NCI-H2196 treated with DMSO at 0.1 percent for 48 hours (cell line): ENCODE measurements around the gene APP.
"Not testable (repeated sequence)": the region's sequence is repeated elsewhere in the genome, so short reads cannot be mapped to it uniquely, and the experiment has no call there.

Experiments
- DNase-seq: peaks from one replicate; lab custom pipeline; 2025; ENCODE audit not compliant: unreplicated experiment; lab: John Stamatoyannopoulos, UW

The APP gene

DNA sequence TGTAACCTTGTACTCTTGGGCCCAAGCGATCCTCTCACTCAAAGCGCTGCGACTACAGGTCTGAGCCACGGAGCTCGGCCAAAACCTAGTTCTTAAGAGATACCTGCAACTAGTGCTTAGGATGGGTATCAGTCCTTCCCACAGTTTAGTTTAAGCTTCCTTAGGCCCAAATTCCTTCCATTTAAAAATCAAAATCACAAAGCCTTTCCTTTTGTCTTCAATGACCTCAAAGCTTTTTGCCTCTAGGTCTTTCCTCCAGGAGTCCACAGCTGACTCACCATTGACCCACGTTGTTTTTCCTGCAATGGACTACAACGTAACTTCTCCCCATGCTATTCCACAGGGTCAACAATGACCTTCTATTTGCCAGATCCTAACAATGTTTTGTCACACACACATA lies 64.0 kb downstream of the APP start:
- DNase-seq = no peak

DNA sequence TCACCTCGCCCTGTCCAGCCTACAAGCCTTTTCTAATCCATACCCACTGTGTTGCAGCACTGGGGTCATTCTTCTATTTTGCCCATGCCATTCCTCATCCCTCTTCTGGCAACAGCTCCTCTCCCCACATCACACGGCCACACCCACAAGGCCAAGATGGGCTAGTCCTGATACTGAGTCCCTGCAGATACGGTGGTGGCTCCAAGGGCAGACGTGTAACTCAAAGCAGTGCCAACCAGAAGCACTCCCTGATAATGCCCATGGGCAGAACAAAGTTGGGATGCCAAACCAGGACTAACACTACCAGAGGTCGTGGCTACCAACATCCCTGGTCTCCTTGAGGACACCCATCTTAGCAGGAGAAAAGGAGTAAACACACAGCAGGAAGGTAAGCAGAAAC lies 64.8 kb downstream of the APP start:
- no peak for DNase-seq

DNA sequence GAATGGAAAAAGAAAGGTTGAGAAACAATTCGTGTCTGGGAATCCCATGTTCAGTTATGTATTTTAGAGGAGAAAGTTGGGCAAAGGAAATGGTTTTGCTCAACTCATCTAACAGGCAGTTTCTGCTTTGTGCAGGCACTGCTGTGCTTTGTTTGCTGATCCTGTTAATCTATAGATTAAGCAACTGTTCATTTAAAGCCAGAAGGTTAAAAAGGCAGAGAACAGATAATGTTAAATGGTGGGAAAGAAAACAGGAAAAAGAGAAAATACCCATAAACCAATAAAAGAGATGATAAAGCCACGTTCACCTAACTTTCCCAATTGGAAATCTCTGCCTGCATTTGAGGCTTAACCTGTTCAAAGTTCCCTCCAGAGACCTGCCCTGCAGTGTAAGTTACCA lies 70.0 kb downstream of the APP start:
- DNase-seq = no peak

DNA sequence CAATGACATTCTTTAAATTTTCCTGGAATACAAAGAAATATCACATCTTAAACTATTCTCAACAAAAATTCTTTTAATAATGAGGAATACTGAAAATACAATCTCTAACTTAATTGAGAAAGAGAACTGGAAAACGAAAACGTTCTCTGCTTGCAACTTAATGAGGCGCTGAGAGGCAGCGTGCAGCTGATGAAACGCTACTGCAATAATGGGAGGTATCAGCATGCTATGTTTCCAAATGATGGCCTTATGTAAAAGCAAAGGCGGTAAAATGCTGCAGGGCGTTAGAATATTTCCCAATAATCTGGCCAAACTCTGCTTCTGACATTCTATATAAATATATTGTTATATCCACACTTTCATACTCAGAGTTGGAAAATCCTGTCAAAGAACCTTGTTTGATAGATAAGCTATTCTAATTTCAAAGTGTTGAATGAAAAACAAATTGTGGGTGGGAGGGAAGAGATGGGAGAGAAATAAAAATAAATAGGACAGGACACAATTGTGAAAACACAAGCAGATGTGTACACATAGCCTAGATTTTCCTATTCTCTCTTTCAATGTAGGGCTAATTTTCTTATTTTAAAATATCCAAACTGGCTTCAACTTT lies 70.9 kb downstream of the APP start:
- DNase-seq = no peak

DNA sequence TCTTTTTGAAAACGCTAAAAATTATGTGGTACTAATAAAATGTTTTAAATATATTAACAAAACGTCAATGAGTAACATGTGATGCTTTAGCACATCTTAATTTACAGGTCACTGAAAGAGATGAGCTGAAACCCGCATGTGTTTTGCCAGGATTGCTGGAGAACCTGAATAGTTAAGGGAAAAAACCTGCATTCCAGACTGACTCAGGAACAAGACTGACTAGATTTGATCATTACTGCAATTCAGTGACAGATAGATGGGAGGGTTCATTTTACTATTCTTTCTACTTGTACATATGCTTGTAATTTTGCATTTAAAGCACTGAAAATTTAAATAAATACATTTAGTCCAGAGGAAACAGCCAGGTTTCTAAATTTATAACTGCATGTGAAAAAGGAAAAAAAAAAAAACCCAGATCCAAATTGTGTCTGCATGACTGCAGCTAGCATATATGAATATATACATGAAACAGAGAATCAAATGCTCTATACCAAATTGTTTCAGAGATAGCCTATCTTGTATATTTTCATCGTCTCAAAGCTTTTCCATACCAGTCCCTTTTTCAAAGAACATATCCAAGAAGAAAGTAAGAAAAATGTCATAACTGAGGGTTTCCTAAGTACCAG lies 71.7 kb downstream of the APP start:
- DNase-seq = no peak

DNA sequence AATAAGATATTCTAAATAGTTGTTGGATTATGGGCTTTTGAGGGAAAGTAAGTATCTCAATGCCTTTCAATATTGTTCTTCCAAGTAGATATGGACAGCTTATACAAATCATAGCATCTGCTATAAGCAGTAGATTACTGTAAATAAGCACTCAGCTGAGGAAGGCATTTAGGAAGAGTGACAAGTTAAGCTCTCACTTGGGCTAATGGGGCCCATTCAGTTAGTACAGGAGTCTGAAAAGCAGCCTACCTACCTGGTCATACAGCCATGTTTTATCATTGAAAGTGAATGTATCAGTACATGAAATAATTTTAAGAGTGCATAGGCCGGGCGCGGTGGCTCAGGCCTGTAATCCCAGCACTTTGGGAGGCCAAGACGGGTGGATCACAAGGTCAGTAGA lies 73.1 kb downstream of the APP start:
- DNase-seq = no peak

DNA sequence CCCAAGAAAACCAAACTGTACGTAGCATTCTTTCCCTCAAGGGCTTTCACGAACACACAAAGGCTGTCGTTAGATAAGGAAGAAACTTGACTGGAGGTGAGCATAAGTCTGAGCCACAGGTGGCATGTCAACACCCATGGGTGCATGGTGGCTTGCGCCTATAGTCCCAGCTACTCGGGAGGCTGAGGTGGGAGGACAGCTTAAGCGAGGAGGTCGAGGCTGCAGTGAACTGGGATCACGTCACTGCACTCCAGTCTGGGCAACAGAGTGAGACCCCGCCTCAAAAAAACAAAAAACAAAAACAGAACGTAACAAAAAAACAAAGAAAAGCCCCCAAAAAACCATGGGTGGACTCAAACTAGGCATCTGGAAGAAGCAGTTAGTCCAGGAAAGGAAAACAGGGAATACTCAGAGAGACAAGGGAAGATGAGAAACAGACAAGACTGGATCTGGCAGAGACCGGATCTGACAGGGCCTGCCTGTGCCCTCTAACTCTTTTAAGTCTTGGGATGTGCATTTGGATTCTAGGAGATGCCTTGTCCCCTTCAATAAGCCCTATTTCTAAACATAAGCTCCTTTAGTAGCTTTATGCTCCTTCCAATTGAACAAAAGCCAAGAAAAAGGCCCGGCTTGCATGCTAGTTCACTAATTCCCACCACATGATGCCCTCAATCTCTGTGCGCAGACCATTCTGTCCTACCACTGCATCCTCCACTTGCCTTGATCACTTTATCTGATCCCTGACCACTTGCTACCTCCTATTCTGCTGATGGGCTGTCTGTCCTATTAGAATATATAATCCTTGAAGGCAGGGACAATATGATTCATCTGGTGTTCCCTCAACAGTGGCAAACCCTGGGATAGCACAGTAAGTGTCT lies 73.8 kb downstream of the APP start:
- no peak for DNase-seq

DNA sequence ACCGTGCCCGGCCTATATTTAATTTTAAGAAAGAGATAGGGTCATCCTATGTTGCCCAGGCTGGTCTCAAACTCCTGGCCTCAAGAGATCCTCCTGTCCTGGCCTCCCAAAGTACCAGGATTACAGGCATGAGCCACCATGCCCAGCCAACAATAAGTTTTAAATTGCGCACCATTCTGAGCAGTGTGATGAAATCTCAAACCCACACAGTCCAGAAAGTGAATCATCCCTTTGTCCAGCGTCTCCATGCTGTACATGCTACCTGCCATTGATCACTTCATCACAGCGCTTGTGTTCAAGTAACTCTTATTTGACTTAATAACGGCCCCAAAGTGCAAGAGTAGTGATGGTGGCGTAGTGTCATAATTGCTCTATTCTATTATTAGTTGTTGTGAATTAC lies 75.4 kb downstream of the APP start:
- no peak for DNase-seq

DNA sequence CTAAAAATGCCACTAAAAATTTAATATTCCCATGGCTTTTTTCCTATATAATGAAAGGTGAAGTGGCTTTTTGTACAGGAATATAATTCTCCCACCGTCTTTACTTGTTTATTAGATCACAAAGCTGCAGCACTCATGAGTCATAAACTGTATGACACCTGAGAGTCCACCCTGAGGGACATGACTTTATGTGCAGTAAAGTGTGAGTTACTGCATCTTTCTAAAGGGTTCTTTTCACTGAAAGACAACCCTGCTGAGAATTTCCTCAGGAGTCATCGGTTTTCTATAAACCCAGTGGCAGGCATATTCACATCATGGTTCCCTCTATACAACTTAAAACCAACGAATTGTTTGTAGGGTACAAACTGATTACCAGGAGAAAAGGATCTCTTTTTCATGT lies 77.4 kb downstream of the APP start:
- no peak for DNase-seq

DNA sequence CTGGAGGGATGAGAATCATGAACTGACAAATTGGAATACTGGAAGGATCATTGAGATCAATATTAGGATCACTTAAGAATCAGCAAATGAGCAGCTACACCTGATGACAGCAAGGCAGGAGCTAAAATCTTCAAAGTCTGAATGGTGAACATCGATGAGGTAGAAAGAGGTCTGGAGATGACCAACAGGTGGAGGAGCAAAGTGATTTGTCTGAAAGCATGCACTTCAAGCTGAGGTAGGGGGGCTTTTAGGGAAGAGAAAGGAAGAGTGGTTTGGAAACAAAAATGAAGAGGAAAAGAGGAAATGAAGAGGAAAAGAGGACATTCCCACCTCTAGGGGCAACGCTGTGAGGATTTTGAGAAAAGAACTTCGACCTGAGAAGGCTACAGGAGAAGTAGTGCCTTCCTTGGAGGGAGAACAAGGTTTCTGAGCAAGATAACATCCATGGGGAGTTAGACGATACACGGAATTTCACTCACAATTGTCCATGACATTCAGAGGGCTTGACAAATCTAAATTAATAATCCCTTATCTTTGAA lies 79.0 kb downstream of the APP start:
- DNase-seq = no peak

DNA sequence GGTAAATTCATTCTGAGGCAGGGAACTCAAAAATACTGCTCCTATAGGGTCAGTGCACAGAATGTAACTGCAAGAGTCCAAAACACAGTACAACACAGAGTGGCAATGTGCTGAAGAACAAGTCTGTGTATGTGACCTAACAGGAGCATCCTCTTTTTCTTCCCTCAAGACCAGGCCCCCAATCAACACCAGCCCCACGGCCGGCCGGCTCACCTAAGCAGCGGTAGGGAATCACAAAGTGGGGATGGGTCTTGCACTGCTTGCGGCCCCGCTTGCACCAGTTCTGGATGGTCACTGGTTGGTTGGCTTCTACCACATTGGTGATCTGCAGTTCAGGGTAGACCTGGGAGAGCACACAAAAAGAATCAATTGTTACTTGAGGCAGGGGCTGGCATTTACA lies 80.8 kb downstream of the APP start:
- DNase-seq = no peak

DNA sequence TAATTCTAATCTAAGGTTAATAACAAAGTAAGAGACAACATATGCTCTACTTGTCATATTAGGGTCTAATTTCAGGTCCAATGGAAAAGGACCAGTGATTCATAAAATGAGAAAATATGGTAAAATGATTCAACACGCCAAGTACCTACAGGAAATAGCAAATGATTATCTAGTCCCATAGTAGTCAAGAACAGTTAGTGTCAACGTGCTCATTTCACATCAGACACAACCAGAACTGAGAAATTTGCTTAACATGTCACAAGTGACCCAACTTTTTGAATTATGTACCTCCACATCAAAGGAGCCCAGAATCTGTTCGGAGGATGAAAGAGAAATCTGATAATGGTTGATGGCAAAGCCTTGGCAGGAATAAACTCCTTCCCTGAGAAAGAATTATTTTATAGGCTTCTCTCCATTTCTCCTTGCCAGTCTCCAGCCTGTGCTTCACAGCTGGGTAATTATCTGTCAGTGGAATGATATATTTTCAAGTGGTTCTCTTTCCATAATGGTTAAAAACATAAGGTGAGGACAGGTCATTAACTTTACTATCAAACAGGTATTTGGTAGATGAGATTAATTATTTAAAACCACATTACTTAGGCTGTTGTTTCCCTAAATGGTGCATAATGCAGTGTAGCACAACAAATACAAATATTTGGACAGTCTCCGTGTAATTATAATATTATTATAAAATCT lies 83.2 kb downstream of the APP start:
- DNase-seq = no peak

DNA sequence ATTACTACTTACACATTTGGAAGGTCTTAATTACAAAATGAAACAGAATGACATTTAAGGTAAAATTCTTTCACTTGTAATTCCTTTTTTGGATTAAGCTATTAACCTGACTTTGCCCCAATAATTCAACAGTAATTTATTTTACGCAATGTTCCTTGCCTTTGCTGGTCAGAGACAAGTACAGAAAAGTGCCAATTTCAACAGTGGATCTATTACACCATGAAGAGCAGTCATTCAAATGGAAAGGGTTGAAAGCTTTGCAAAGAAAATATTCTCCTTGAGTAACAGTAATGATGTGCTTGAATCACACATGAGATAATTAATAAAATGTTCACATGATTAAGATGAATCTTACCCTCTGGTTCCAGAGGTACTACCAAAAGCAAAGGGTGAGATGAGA lies 84.7 kb downstream of the APP start:
- DNase-seq = no peak

DNA sequence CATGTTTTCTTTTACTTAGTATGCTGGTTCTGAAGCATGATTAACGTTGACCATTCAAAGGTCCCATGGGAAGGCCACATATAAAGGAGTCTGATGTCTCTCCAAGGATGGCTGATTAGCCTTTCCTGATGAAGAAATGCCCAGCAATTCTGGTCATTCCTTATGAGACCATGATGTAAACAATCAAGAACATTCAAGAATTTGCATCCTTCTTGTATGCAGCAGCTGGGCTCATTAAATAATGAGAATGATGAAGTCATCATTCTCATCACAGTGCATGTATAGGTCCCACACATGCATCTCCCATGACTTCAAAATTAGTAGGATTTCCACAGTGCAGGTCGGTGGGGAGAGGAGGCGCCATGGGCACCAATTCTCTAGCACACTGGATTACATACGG lies 85.4 kb downstream of the APP start:
- DNase-seq = no peak

DNA sequence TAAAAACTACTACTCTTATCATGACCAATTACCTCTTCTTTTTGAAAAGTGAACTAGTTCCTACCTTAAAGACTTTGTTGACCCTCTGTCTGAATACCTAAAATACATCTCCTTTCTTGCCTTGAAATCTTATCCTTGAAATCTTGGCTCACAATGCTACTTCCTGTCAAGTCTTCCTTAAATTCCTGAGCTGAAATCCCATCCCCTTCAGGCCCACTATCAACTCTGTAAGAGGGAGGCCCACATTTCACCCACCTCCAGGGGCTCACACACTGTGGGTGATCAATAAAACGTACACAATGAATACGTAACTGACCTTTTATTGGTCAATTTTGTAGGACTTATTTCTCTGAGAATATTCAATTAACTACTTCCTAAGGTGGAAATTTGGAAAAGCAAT lies 88.0 kb downstream of the APP start:
- no peak for DNase-seq

DNA sequence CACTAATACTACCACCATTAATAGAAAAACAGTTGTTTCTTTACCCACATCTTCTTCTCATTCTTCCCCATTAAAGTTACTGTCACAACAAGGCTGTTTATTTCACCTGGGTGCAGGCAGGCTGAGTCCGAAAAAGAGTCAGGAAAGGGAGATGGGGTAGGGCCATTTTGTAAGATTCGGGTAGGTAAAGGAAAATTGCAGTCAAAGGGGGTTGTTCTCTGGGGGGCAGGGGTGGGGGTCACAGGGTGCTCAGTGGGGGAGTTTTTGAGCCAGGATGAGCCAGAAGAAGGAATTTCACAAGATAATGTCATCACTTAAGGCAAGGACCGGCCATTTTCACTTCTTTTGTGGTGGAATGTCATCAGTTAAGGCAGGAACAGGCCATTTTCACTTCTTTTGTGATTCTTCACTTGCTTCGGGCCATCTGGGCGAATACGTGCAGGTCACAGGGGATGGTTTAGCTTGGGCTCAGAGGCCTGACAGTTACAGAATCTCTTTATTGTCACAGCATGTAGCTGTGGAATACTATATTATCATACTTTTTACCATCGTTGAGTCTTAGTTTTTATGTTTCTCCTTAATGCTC lies 89.3 kb downstream of the APP start:
- not testable (repeated sequence) for DNase-seq

DNA sequence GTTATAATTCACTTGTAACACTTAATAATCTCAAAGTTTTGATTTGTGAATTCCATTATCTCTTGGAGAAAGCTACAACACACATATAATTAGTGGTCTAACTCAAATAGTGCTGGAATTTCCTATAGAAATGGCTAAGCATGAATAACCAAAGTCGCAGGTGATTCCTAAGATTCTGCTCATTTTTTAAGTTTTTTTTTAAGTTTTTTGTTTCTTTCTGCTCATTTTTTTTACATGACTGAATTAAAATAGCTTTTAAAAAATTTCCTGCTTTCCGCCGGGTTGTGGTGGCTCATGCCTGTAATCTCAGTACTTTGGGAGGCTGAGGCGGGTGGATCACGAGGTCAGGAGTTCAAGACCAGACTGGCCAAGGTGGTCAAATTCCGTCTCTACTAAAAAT lies 90.4 kb downstream of the APP start:
- no peak for DNase-seq

DNA sequence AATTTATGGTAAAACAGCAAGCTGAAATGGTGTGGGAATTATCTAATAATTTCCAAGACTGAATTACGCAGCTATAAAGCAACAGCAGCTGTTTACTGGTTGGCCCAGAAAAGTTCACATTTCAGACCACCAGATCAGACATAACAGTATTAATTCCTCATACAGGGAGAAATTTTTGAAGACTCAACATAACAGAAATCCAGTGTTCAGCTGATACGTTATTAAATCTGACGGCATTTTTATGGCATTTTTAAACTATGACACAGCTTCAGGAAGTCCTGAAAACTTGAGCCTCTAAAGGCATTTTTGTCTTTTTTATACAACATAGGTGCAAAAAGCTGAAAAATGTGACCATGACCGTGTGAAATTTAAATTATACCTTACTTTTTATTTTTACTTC lies 91.2 kb downstream of the APP start:
- no peak for DNase-seq

DNA sequence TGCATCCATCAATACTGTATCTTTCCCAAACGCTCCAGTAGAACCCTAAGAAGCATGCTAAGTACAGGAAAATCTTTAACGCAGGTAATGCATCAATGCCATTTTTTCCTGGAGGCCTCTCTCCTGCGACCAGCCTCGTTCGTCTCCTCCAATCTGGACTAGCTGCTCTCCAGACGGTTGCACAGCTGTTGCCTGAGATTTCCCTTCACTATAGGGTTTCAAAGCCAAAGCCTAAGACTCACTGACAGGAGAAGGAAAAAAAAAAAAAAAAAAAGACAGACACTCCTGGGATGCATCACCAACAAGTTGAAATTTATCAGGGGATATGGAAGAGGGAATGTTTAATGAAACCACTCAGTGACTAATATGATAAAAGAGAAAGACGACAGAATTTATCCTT lies 93.0 kb downstream of the APP start:
- DNase-seq = no peak

DNA sequence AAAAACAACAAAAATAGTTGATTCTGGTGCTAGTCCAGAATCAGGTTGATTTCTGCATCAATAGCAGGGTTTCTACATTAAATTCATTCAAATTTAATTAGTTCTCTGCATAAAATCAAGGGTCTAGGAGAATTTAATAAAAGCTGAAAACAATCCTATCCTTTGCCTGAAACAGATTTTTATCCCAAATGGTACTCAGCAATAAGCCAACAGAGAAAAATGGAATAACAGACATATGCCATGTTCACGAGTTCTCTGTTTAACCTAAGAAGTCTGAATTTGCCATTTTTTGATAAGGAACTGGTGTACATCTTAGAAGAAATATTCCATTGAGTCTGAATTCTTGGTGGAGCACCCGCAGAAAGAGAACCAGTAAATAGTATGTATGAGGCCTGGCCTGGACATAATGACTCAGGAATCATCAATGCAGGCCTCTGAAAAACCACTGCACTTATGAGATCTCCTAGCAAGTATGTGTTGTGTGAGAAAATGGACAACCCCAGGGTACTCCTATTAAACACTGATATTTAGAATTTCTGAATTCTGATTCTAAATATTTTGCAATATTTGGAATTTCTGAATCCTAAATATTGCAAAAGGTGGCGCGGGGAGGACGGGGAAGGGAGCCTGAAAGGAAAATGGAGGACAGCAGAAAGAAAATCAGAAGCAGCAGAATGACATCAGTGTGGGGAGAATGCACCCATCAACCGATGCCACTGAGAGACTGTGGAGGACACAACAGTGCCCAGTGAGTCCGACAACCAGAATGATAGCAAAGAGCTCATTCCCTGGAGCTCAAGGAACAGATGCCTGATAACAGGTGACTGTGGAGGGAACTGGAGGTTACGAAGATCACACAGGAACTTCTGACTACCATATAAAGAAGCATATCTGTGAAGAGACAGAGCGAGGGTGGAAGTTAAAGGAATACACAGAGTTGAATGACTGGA lies 97.6 kb downstream of the APP start:
- DNase-seq = no peak
